Measurements from ENCODE around the gene OTOF.

DNA sequence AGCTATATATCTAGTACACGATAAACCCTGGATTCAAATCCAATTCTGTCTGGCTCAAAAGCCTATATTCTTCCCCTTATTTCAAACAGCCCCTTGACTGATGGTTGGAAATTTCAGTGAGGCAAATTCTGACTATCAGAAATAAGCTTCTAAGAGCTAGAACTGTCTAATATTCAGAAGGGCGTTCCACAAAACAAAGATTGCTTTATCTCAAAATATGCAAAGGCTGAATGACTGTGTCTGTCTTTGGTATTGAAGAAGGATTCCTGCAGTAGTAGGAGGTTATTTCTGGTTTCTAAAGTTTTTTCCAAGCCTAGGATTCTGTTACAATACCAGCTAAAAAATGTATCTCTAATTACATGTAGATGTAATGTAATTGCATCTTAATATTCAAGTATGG, 45.1 kb downstream of the OTOF start:
- TF ChIP-seq, protein P1, sequence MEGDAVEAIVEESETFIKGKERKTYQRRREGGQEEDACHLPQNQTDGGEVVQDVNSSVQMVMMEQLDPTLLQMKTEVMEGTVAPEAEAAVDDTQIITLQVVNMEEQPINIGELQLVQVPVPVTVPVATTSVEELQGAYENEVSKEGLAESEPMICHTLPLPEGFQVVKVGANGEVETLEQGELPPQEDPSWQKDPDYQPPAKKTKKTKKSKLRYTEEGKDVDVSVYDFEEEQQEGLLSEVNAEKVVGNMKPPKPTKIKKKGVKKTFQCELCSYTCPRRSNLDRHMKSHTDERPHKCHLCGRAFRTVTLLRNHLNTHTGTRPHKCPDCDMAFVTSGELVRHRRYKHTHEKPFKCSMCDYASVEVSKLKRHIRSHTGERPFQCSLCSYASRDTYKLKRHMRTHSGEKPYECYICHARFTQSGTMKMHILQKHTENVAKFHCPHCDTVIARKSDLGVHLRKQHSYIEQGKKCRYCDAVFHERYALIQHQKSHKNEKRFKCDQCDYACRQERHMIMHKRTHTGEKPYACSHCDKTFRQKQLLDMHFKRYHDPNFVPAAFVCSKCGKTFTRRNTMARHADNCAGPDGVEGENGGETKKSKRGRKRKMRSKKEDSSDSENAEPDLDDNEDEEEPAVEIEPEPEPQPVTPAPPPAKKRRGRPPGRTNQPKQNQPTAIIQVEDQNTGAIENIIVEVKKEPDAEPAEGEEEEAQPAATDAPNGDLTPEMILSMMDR (IDR thresholded peaks at IDR 0.05): no peak
- TF ChIP-seq POLR2A (IDR thresholded peaks at IDR 0.05): no peak

Measured in uterus (tissue), 2 donors.